ENCODE results near the gene BRCA1.
A peak's percentile ranks its signal among the peaks of the same experiment; 100 is the strongest.
"Not testable (repeated sequence)": the region's sequence is repeated elsewhere in the genome, so short reads cannot be mapped to it uniquely, and the experiment has no call there.

BRCA1 gene

GRCh38 chr17:43125133-43125966 lies at the start of gene BRCA1:
Gene BRCA1 (minus strand): TSS chr17:43125364. CDS start chr17:43124096, 1,268 bp downstream.
- peak; percentile 99 for DNase-seq (ENCODE audit: low read depth)

- peak; percentile 84 for DNase-seq (ENCODE audit: low read depth)
These were observed 46.7 kb upstream of the BRCA1 start for GRCh38 chr17:43171586-43172487.

- peak; percentile 98 for DNase-seq (ENCODE audit: low read depth)
These were observed 45.8 kb upstream of the BRCA1 start, which contains the start of gene NBR1 for GRCh38 chr17:43170766-43171585. Gene NBR1 (plus strand): TSS chr17:43171214. CDS start chr17:43175800, 4,586 bp downstream.

GRCh38 chr17:43170140-43170765 lies 45.1 kb upstream of the BRCA1 start:
- DNase-seq (ENCODE audit: low read depth): peak; percentile 95

- DNase-seq (ENCODE audit: low read depth): peak; percentile 27
These were observed 44.5 kb upstream of the BRCA1 start for GRCh38 chr17:43169561-43170139.

GRCh38 chr17:43165971-43166370 lies 40.8 kb upstream of the BRCA1 start:
- not testable (repeated sequence) for DNase-seq (ENCODE audit: low read depth)

GRCh38 chr17:43159957-43160356 lies 34.8 kb upstream of the BRCA1 start:
- not testable (repeated sequence) for DNase-seq (ENCODE audit: low read depth)

GRCh38 chr17:43159232-43159631 lies 34.1 kb upstream of the BRCA1 start:
- DNase-seq (ENCODE audit: low read depth): not testable (repeated sequence)

- DNase-seq (ENCODE audit: low read depth): no peak
These were observed 30.5 kb upstream of the BRCA1 start for GRCh38 chr17:43155666-43156065.

- DNase-seq (ENCODE audit: low read depth): not testable (repeated sequence)
These were observed 28.2 kb upstream of the BRCA1 start for GRCh38 chr17:43153197-43153835.

- no peak for DNase-seq (ENCODE audit: low read depth)
These were observed 26.8 kb upstream of the BRCA1 start for GRCh38 chr17:43151880-43152456.

- DNase-seq (ENCODE audit: low read depth): no peak
These were observed 21.5 kb upstream of the BRCA1 start for GRCh38 chr17:43146649-43147048.

GRCh38 chr17:43143201-43143600 lies 18.0 kb upstream of the BRCA1 start:
- DNase-seq (ENCODE audit: low read depth): no peak

- no peak for DNase-seq (ENCODE audit: low read depth)
These were observed 17.0 kb upstream of the BRCA1 start for GRCh38 chr17:43142153-43142552.

- no peak for DNase-seq (ENCODE audit: low read depth)
These were observed 15.5 kb upstream of the BRCA1 start for GRCh38 chr17:43140396-43141332.

GRCh38 chr17:43138531-43138930 lies 13.4 kb upstream of the BRCA1 start:
- not testable (repeated sequence) for DNase-seq (ENCODE audit: low read depth)

- DNase-seq (ENCODE audit: low read depth): not testable (repeated sequence)
These were observed 11.4 kb upstream of the BRCA1 start for GRCh38 chr17:43136574-43136973.

GRCh38 chr17:43135454-43135819 lies 10.3 kb upstream of the BRCA1 start:
- DNase-seq (ENCODE audit: low read depth): no peak

Data from fibroblast of the conjunctiva (primary cell).